Keratinocyte (primary cell): ENCODE data around the gene HCK. TPM values are rescaled to one million over a fixed set of nuclear protein-coding genes. Genes with fewer than 3 reads are reported as not detected.

ENCODE experiments used
- DNase-seq: peaks from one replicate; pipeline ENCODE4 v3.0.0-alpha.2; 2011; ENCODE audit warnings: low read depth, missing footprints, low spot score
- FAIRE-seq: peaks from 2 replicates; lab custom pipeline; 2011; peaks lifted over from hg19 to GRCh38; lab: Jason Lieb, UNC
- H2AFZ ChIP-seq: 2 replicates; pipeline ENCODE4 v1.6.0; 2012; ENCODE audit warnings: low read length, control low read depth, inconsistent platforms; ENCODE audit not compliant: control insufficient read depth
- H3K27ac ChIP-seq: 2 replicates; pipeline ENCODE4 v1.5.1; 2011; ENCODE audit warnings: low read length; ENCODE audit not compliant: control insufficient read depth, insufficient read depth
- H3K27me3 ChIP-seq: 3 replicates; pipeline ENCODE4 v1.6.0; 2011; ENCODE audit warnings: low read length; ENCODE audit not compliant: control insufficient read depth, insufficient read depth; ENCODE audit errors: extremely low read depth
- H3K36me3 ChIP-seq, 2 experiments: 2 replicates in 1 of 2; 3 replicates in 1 of 2; pipeline ENCODE4 v1.5.1; 2011; ENCODE audit warnings: low read length in 2 of 2, mild to moderate bottlenecking in 1 of 2; ENCODE audit not compliant: control insufficient read depth in 2 of 2, insufficient read depth in 2 of 2; ENCODE audit errors: extremely low read depth in 1 of 2
- H3K4me1 ChIP-seq: 3 replicates; pipeline ENCODE4 v1.5.1; 2011; ENCODE audit warnings: low read length; ENCODE audit not compliant: control insufficient read depth, insufficient read depth; ENCODE audit errors: extremely low read depth
- H3K4me2 ChIP-seq: 3 replicates; pipeline ENCODE4 v1.6.0; 2011; ENCODE audit warnings: low read depth, low read length; ENCODE audit not compliant: control insufficient read depth, insufficient read depth; ENCODE audit errors: extremely low read depth
- H3K4me3 ChIP-seq, 3 experiments: fragments of 200-600 bp in 1 of 3; sonication (generic) in 1 of 3; 2 replicates in 2 of 3; 3 replicates in 1 of 3; pipeline ENCODE4 v1.5.1; 2011 to 2016; ENCODE audit warnings: low read length in 3 of 3, mild to moderate bottlenecking in 3 of 3, control low read depth in 2 of 3, inconsistent platforms in 1 of 3, low read depth in 1 of 3, mixed read lengths in 1 of 3, mixed run types in 1 of 3, moderate library complexity in 1 of 3; ENCODE audit not compliant: control insufficient read depth in 2 of 3, insufficient read depth in 2 of 3; ENCODE audit errors: extremely low read depth in 1 of 3
- H3K79me2 ChIP-seq: 2 replicates; pipeline ENCODE4 v1.6.0; 2012; ENCODE audit warnings: low read length; ENCODE audit not compliant: control insufficient read depth, insufficient read depth
- H3K9ac ChIP-seq: 3 replicates; pipeline ENCODE4 v1.6.0; 2011; ENCODE audit warnings: low read length; ENCODE audit not compliant: control insufficient read depth, insufficient read depth; ENCODE audit errors: extremely low read depth
- H3K9me1 ChIP-seq: 3 replicates; pipeline ENCODE4 v1.6.0; 2011; ENCODE audit warnings: low read length; ENCODE audit not compliant: control insufficient read depth, insufficient read depth; ENCODE audit errors: extremely low read depth
- H3K9me3 ChIP-seq: 2 replicates; pipeline ENCODE4 v1.5.1; 2012; ENCODE audit warnings: low read depth, low read length; ENCODE audit not compliant: control insufficient read depth
- H4K20me1 ChIP-seq: 3 replicates; pipeline ENCODE4 v1.6.0; 2011; ENCODE audit warnings: low read length; ENCODE audit not compliant: control insufficient read depth, insufficient read depth; ENCODE audit errors: extremely low read depth
- CTCF ChIP-seq, 3 experiments: IDR thresholded peaks in 1 of 3; conservative IDR thresholded peaks in 1 of 3; optimal IDR thresholded peaks in 1 of 3; 2 replicates in 2 of 3; 3 replicates in 1 of 3; pipeline versions ENCODE3 to v1.5.1; 2011; ENCODE audit warnings: low read length in 3 of 3, mild to moderate bottlenecking in 3 of 3, moderate library complexity in 2 of 3, control low read depth in 1 of 3, inconsistent platforms in 1 of 3; ENCODE audit not compliant: insufficient read depth in 2 of 3; ENCODE audit errors: extremely low read depth in 1 of 3
- EZH2 ChIP-seq: IDR thresholded peaks from one replicate; pipeline ENCODE4 v1.6.1; 2012; ENCODE audit warnings: inconsistent platforms, mild to moderate bottlenecking, low read length, moderate library complexity
- dilution Hi-C: fragments of 300-500 bp; cut with MboI; formaldehyde crosslinking; loops from one replicate; pipeline ENCODE4 v1.7.0; 2020; ENCODE audit warnings: low sequenced_read_pairs; ENCODE audit not compliant: extremely low pct_ligation_motif_present
- polyA plus RNA-seq, 5 experiments: library from polyadenylated mRNA; depleted of rRNA in 3 of 5; stranded (reverse) in 3 of 5; stranded (forward) in 1 of 5; unstranded in 1 of 5; fragments of >200 nt; gene quantifications; 1 replicate in 1 of 5; 2 replicates in 3 of 5; 3 replicates in 1 of 5; pipeline versions ENCODE4 v1.2.1 to v1.2.3, GENCODE V29; 2011 to 2012; ENCODE audit warnings: missing spikeins in 2 of 5, low read depth in 1 of 5, low replicate concordance in 1 of 5

HCK gene
- polyA plus RNA-seq, 1 donor (not counting 4 experiments of a cell fraction or from before 2014, with no cell fraction given) = not detected

GRCh38 chr20:32004963-32005362 is 47.1 kb upstream of the HCK start:
- no peaks in the 10 kb centered on the region for H3K4me1 ChIP-seq
- dilution Hi-C loops = no loop called here
- H3K9ac ChIP-seq = no peak overlapping the region
- no peaks in the 10 kb centered on the region for H4K20me1 ChIP-seq
- no peak overlapping the region for H3K4me3 ChIP-seq
- DNase-seq (no peak), FAIRE-seq (no peak)
- no peaks in the 10 kb centered on the region for H3K9me3 ChIP-seq
- H3K79me2 ChIP-seq = no peaks in the 10 kb centered on the region
- H3K27ac ChIP-seq = no peak overlapping the region
- peaks cover 3% of the 10 kb centered on the region for H3K27me3 ChIP-seq
- no peak for TF ChIP-seq EZH2
- no peak for TF ChIP-seq CTCF (optimal IDR thresholded peaks at IDR 0.05 in 1 of 3, IDR thresholded peaks at IDR 0.05 in 1 of 3, conservative IDR thresholded peaks at IDR 0.05 in 1 of 3; ENCODE audit: extremely low read depth in 1 of 3, insufficient read depth in 2 of 3, low read length in 3 of 3)
- H3K4me2 ChIP-seq = no peak overlapping the region
- no peaks in the 10 kb centered on the region for H3K36me3 ChIP-seq
- H3K9me1 ChIP-seq = no peaks in the 10 kb centered on the region
- H2AFZ ChIP-seq = no peak overlapping the region

- Histone ChIP-seq H2AFZ (no peak overlapping the region), H3K27ac (no peak overlapping the region), H3K27me3 (peaks cover 5% of the 10 kb centered on the region), H3K4me2 (no peak overlapping the region), H3K4me1 (no peaks in the 10 kb centered on the region), H3K9me3 (no peaks in the 10 kb centered on the region), H3K9ac (no peak overlapping the region), H3K79me2 (no peaks in the 10 kb centered on the region), H4K20me1 (no peaks in the 10 kb centered on the region), H3K9me1 (no peaks in the 10 kb centered on the region), H3K4me3 (no peak overlapping the region), H3K36me3 (no peaks in the 10 kb centered on the region)
- DNase-seq (no peak), FAIRE-seq (no peak)
- dilution Hi-C loops = no loop called here
- TF ChIP-seq EZH2 (no peak), CTCF (optimal IDR thresholded peaks at IDR 0.05 in 1 of 3, IDR thresholded peaks at IDR 0.05 in 1 of 3, conservative IDR thresholded peaks at IDR 0.05 in 1 of 3; ENCODE audit: extremely low read depth in 1 of 3, insufficient read depth in 2 of 3, low read length in 3 of 3) (no peak)
Measured at GRCh38 chr20:32006053-32006452, 46.0 kb upstream of the HCK start.
